ENCODE results near the gene DLGAP1. TPM values are rescaled to one million over a fixed set of nuclear protein-coding genes. Genes with fewer than 3 reads are reported as not detected.

The DLGAP1 gene
- total RNA-seq, 1 experiment from 2014 or later, result 10.1 TPM

GRCh38 chr18:3898861-3899613 lies 556.1 kb downstream of the DLGAP1 start:
- H3K36me3 ChIP-seq (replicated peaks; ENCODE audit: control insufficient read depth, insufficient read depth, low read length), result no peaks in the 10 kb centered on the region
- DNase-seq, result no peak
- no peak overlapping the region for H3K4me3 ChIP-seq (ENCODE audit: insufficient read depth, low read depth, low read length)
- H3K27me3 ChIP-seq (ENCODE audit: control insufficient read depth, insufficient read depth, low read length), result no peaks in the 10 kb centered on the region

GRCh38 chr18:3892152-3892551 lies 563.0 kb downstream of the DLGAP1 start:
- Histone ChIP-seq H3K36me3 (replicated peaks; ENCODE audit: control insufficient read depth, insufficient read depth, low read length) (no peaks in the 10 kb centered on the region), H3K4me3 (ENCODE audit: insufficient read depth, low read depth, low read length) (no peak overlapping the region), H3K27me3 (ENCODE audit: control insufficient read depth, insufficient read depth, low read length) (no peaks in the 10 kb centered on the region)
- no peak for DNase-seq

- H3K36me3 ChIP-seq (replicated peaks; ENCODE audit: control insufficient read depth, insufficient read depth, low read length), result no peaks in the 10 kb centered on the region
- DNase-seq, result no peak
- no peaks in the 10 kb centered on the region for H3K27me3 ChIP-seq (ENCODE audit: control insufficient read depth, insufficient read depth, low read length)
- H3K4me3 ChIP-seq (ENCODE audit: insufficient read depth, low read depth, low read length), result no peak overlapping the region
These were observed 563.9 kb downstream of the DLGAP1 start for GRCh38 chr18:3891245-3891644.

GRCh38 chr18:3889803-3890202 lies 565.3 kb downstream of the DLGAP1 start:
- Histone ChIP-seq H3K4me3 (ENCODE audit: insufficient read depth, low read depth, low read length) (no peak overlapping the region), H3K36me3 (replicated peaks; ENCODE audit: control insufficient read depth, insufficient read depth, low read length) (no peaks in the 10 kb centered on the region), H3K27me3 (ENCODE audit: control insufficient read depth, insufficient read depth, low read length) (no peaks in the 10 kb centered on the region)
- DNase-seq, result no peak

- no peak overlapping the region for H3K4me3 ChIP-seq (ENCODE audit: insufficient read depth, low read depth, low read length)
- no peaks in the 10 kb centered on the region for H3K36me3 ChIP-seq (replicated peaks; ENCODE audit: control insufficient read depth, insufficient read depth, low read length)
- no peak for DNase-seq
- no peaks in the 10 kb centered on the region for H3K27me3 ChIP-seq (ENCODE audit: control insufficient read depth, insufficient read depth, low read length)
These were observed 566.0 kb downstream of the DLGAP1 start for GRCh38 chr18:3889121-3889520.

GRCh38 chr18:3886575-3887322 lies 568.4 kb downstream of the DLGAP1 start:
- Histone ChIP-seq H3K36me3 (replicated peaks; ENCODE audit: control insufficient read depth, insufficient read depth, low read length) (no peaks in the 10 kb centered on the region), H3K27me3 (ENCODE audit: control insufficient read depth, insufficient read depth, low read length) (no peaks in the 10 kb centered on the region), H3K4me3 (ENCODE audit: insufficient read depth, low read depth, low read length) (no peak overlapping the region)
- DNase-seq, result no peak

- DNase-seq, result peak; percentile 74
- H3K36me3 ChIP-seq (replicated peaks; ENCODE audit: control insufficient read depth, insufficient read depth, low read length), result no peaks in the 10 kb centered on the region
- no peak overlapping the region for H3K4me3 ChIP-seq (ENCODE audit: insufficient read depth, low read depth, low read length)
- H3K27me3 ChIP-seq (ENCODE audit: control insufficient read depth, insufficient read depth, low read length), result no peaks in the 10 kb centered on the region
These were observed 569.8 kb downstream of the DLGAP1 start for GRCh38 chr18:3885209-3885792.

GRCh38 chr18:3879836-3880120 lies 575.3 kb downstream of the DLGAP1 start:
- H3K27me3 ChIP-seq (ENCODE audit: control insufficient read depth, insufficient read depth, low read length), result no peaks in the 10 kb centered on the region
- no peak for DNase-seq
- no peaks in the 10 kb centered on the region for H3K36me3 ChIP-seq (replicated peaks; ENCODE audit: control insufficient read depth, insufficient read depth, low read length)
- no peak overlapping the region for H3K4me3 ChIP-seq (ENCODE audit: insufficient read depth, low read depth, low read length)

- Histone ChIP-seq H3K27me3 (ENCODE audit: control insufficient read depth, insufficient read depth, low read length) (no peaks in the 10 kb centered on the region), H3K36me3 (replicated peaks; ENCODE audit: control insufficient read depth, insufficient read depth, low read length) (no peaks in the 10 kb centered on the region), H3K4me3 (ENCODE audit: insufficient read depth, low read depth, low read length) (no peak overlapping the region)
- DNase-seq, result no peak
These were observed 575.8 kb downstream of the DLGAP1 start for GRCh38 chr18:3879114-3879835.

- H3K36me3 ChIP-seq (replicated peaks; ENCODE audit: control insufficient read depth, insufficient read depth, low read length), result no peaks in the 10 kb centered on the region
- H3K27me3 ChIP-seq (ENCODE audit: control insufficient read depth, insufficient read depth, low read length), result no peaks in the 10 kb centered on the region
- DNase-seq, result no peak
- no peak overlapping the region for H3K4me3 ChIP-seq (ENCODE audit: insufficient read depth, low read depth, low read length)
These were observed 576.7 kb downstream of the DLGAP1 start for GRCh38 chr18:3878401-3878800.

- no peak overlapping the region for H3K4me3 ChIP-seq (ENCODE audit: insufficient read depth, low read depth, low read length)
- H3K36me3 ChIP-seq (replicated peaks; ENCODE audit: control insufficient read depth, insufficient read depth, low read length), result no peaks in the 10 kb centered on the region
- H3K27me3 ChIP-seq (ENCODE audit: control insufficient read depth, insufficient read depth, low read length), result no peaks in the 10 kb centered on the region
- DNase-seq, result no peak
These were observed 577.4 kb downstream of the DLGAP1 start for GRCh38 chr18:3877678-3878077.

- Histone ChIP-seq H3K27me3 (ENCODE audit: control insufficient read depth, insufficient read depth, low read length) (no peaks in the 10 kb centered on the region), H3K4me3 (ENCODE audit: insufficient read depth, low read depth, low read length) (no peak overlapping the region), H3K36me3 (replicated peaks; ENCODE audit: control insufficient read depth, insufficient read depth, low read length) (no peaks in the 10 kb centered on the region)
- no peak for DNase-seq
These were observed 579.1 kb downstream of the DLGAP1 start for GRCh38 chr18:3875961-3876360.

GRCh38 chr18:3875376-3875775 lies 579.7 kb downstream of the DLGAP1 start:
- Histone ChIP-seq H3K27me3 (ENCODE audit: control insufficient read depth, insufficient read depth, low read length) (no peaks in the 10 kb centered on the region), H3K36me3 (replicated peaks; ENCODE audit: control insufficient read depth, insufficient read depth, low read length) (no peaks in the 10 kb centered on the region), H3K4me3 (ENCODE audit: insufficient read depth, low read depth, low read length) (no peak overlapping the region)
- no peak for DNase-seq

- Histone ChIP-seq H3K36me3 (replicated peaks; ENCODE audit: control insufficient read depth, insufficient read depth, low read length) (no peaks in the 10 kb centered on the region), H3K27me3 (ENCODE audit: control insufficient read depth, insufficient read depth, low read length) (no peaks in the 10 kb centered on the region), H3K4me3 (ENCODE audit: insufficient read depth, low read depth, low read length) (no peak overlapping the region)
- DNase-seq, result no peak
These were observed 580.5 kb downstream of the DLGAP1 start for GRCh38 chr18:3874581-3874980.

- no peak overlapping the region for H3K4me3 ChIP-seq (ENCODE audit: insufficient read depth, low read depth, low read length)
These were observed 581.0 kb downstream of the DLGAP1 start for GRCh38 chr18:3874125-3874524.

More at GRCh38 chr18:3874125-3874524, 581.0 kb downstream of the DLGAP1 start:
- Histone ChIP-seq H3K36me3 (replicated peaks; ENCODE audit: control insufficient read depth, insufficient read depth, low read length) (no peaks in the 10 kb centered on the region), H3K27me3 (ENCODE audit: control insufficient read depth, insufficient read depth, low read length) (no peaks in the 10 kb centered on the region)
- no peak for DNase-seq

Data from H7 (cell line).